NT2/D1 (cell line): ENCODE data around the gene ST6GALNAC3.

Experiments used
- SUZ12 ChIP-seq: IDR thresholded peaks from 2 replicates; pipeline ENCODE4 v1.6.1; 2011; ENCODE audit not compliant: insufficient read length, insufficient read depth; ENCODE audit errors: extremely low read depth
- YY1 ChIP-seq: IDR thresholded peaks from 2 replicates; pipeline ENCODE4 v1.6.1; 2011; ENCODE audit not compliant: insufficient read length, insufficient read depth
- ZNF274 ChIP-seq: IDR thresholded peaks from 2 replicates; pipeline ENCODE4 v1.6.1; 2011; ENCODE audit warnings: mild to moderate bottlenecking, low read depth, low read length

- TF ChIP-seq SUZ12 (no peak), ZNF274 (no peak), YY1 (no peak)
These were observed 228.3 kb downstream of the ST6GALNAC3 start for GRCh38 chr1:76302711-76303339.
